ENCODE results near the gene UBASH3B.

- TF ChIP-seq CTCF (conservative IDR thresholded peaks at IDR 0.05) (no peak), EZH2 (IDR thresholded peaks at IDR 0.05; ENCODE audit: low read depth) (no peak)
Observed at GRCh38 chr11:122743949-122744348, 88.4 kb downstream of the UBASH3B start.

Measured in PC-9 (cell line).